ENCODE results near the gene STT3B. TPM values are rescaled to one million over a fixed set of nuclear protein-coding genes. Genes with fewer than 3 reads are reported as not detected.

STT3B gene
- total RNA-seq, 4 donors from 2014 or later: 78.1 to 130 (median 94.8) TPM

DNA sequence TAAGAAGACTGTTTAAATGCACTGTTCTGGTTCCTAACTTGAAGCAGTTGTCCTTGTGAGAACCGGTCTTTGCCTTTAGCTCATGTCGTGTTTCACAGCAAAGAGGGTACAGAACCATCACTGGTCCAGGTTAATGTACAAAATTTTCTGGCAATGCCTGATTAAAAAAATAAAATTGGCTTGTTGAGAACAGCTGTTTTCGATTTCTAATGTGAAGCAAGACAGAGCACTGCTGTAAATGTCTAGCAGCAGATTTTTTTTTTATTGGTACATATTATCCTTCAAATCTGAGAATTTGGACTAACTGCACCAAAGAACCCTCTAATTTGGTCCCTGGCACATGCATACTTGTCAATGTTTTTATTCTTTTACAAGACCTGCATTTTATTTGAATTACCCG lies 103.3 kb downstream of the STT3B start:
- no peak overlapping the region for H3K27ac ChIP-seq
- H3K9me3 ChIP-seq: no peaks in the 10 kb centered on the region
- no peaks in the 10 kb centered on the region for H3K27me3 ChIP-seq
- peaks cover 0 to 6% (median 0%) of the 10 kb centered on the region in 4 donors for H3K4me1 ChIP-seq
- no peak for TF ChIP-seq EP300 (IDR thresholded peaks at IDR 0.05)
- TF ChIP-seq POLR2A (IDR thresholded peaks at IDR 0.05): no peak
- TF ChIP-seq, protein P1, sequence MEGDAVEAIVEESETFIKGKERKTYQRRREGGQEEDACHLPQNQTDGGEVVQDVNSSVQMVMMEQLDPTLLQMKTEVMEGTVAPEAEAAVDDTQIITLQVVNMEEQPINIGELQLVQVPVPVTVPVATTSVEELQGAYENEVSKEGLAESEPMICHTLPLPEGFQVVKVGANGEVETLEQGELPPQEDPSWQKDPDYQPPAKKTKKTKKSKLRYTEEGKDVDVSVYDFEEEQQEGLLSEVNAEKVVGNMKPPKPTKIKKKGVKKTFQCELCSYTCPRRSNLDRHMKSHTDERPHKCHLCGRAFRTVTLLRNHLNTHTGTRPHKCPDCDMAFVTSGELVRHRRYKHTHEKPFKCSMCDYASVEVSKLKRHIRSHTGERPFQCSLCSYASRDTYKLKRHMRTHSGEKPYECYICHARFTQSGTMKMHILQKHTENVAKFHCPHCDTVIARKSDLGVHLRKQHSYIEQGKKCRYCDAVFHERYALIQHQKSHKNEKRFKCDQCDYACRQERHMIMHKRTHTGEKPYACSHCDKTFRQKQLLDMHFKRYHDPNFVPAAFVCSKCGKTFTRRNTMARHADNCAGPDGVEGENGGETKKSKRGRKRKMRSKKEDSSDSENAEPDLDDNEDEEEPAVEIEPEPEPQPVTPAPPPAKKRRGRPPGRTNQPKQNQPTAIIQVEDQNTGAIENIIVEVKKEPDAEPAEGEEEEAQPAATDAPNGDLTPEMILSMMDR (IDR thresholded peaks at IDR 0.05): no peak
- peaks cover 0 to 28% (median 0%) of the 10 kb centered on the region in 3 donors for H3K36me3 ChIP-seq
- no peak overlapping the region for H3K4me3 ChIP-seq
- DNase-seq (ENCODE audit: low spot score in 2 of 2): no peak
- 73 to 76% methylated on average over 4 of the region's 4 CpGs for WGBS, 2 donors

DNA sequence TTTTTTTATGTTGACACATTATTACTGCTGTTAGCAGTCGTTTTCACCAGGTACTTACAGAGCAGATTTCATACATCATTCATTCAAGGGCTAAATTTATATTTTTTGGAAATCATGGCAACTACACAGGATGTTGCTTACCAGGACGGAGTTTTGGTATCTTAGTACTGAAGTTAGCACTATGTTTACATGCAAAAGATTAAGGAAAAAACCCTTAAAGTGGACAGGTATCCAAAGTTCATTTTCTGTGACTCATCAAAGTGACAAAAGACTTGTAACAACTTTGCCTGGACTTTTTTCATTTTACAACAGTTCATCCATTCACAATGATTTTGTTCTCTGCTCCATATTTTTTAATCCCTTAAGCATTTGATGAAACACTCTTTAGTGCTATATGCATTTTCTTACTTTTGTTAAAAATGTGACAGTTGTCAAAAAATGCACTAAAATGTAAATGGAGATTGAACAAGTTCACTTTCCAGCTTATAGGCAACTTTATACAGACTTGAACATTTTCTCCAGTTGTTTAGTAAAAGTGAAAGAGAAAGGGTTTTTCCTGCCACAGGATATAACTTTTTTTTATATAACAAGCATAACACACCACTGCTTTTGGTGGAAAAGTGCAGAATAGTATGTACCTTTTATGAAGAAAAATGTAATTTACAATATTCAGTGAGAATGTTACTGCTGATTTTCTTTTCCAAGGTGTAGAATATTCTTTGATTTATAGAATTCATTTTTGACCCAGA lies 104.1 kb downstream of the STT3B start:
- H3K36me3 ChIP-seq: peaks cover 0 to 20% (median 0%) of the 10 kb centered on the region in 3 donors
- 66 to 69% methylated on average over 2 of the region's 2 CpGs for WGBS, 2 donors
- peaks cover 0 to 6% (median 0%) of the 10 kb centered on the region in 4 donors for H3K4me1 ChIP-seq
- H3K27ac ChIP-seq: no peak overlapping the region
- H3K9me3 ChIP-seq: no peaks in the 10 kb centered on the region
- no peak for DNase-seq (ENCODE audit: low spot score in 2 of 2)
- H3K27me3 ChIP-seq: no peaks in the 10 kb centered on the region
- TF ChIP-seq EP300 (IDR thresholded peaks at IDR 0.05) (no peak), POLR2A (IDR thresholded peaks at IDR 0.05) (no peak)
- TF ChIP-seq, protein P1 (IDR thresholded peaks at IDR 0.05): no peak
- H3K4me3 ChIP-seq: no peak overlapping the region

DNA sequence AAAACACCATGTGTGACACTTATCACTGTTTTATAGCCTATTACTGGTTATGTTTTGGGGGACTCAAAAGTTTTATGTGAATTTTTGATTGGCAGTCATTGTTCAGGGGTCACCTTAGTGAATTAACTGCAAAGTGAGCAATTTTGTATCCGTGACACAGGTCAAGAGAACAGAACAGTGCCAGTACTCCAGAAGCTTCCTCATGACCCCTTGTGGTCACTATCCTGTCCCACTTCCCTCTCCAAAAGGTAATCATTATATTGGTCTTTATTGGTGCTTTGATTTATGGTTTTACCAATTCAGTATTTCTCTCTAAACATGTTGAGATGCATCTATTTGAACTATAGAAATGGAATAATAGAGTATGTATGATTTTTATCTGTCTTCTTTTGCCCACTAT lies 107.1 kb downstream of the STT3B start:
- DNase-seq (ENCODE audit: low spot score in 2 of 2): no peak
- Histone ChIP-seq H3K27ac (no peak overlapping the region), H3K27me3 (no peaks in the 10 kb centered on the region), H3K4me3 (no peak overlapping the region), H3K36me3 (no peaks in the 10 kb centered on the region), H3K9me3 (no peaks in the 10 kb centered on the region), H3K4me1 (no peaks in the 10 kb centered on the region)
- 88 to 97% methylated on average over 1 of the region's 1 CpG for WGBS, 2 donors
- TF ChIP-seq, protein P1 (IDR thresholded peaks at IDR 0.05): no peak
- TF ChIP-seq EP300 (IDR thresholded peaks at IDR 0.05) (no peak), POLR2A (IDR thresholded peaks at IDR 0.05) (no peak)

DNA sequence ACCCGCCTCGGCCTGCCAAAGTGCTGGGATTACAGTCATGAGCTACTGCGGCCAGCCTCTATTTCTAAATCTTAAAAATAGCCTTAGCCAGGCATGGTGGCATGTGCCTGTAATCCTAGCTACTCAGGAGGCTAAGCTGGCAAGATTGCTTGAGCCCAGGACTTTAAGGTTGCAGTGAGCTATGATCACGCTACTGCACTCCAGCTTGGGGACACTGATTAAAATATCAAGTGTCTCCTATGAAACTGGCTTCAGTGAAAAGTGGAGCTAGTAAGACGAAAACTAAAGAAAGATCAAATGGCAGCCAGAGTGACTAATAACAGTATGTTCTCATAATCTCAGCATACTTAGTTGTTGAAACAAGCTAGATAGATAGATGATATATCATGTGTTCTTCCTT lies 112.5 kb downstream of the STT3B start:
- WGBS, 2 donors: 97 to 98% methylated on average over 5 of the region's 5 CpGs
- DNase-seq (ENCODE audit: low spot score in 2 of 2): no peak
- no peak overlapping the region for H3K4me3 ChIP-seq
- no peaks in the 10 kb centered on the region for H3K4me1 ChIP-seq
- peaks cover 0 to 28% (median 0%) of the 10 kb centered on the region in 3 donors for H3K36me3 ChIP-seq
- no peak for TF ChIP-seq POLR2A (IDR thresholded peaks at IDR 0.05)
- TF ChIP-seq, protein P1 (IDR thresholded peaks at IDR 0.05): no peak
- no peak for TF ChIP-seq EP300 (IDR thresholded peaks at IDR 0.05)
- peaks cover 0 to 21% (median 4%) of the 10 kb centered on the region in 4 donors for H3K9me3 ChIP-seq
- H3K27me3 ChIP-seq: no peaks in the 10 kb centered on the region
- no peak overlapping the region for H3K27ac ChIP-seq

DNA sequence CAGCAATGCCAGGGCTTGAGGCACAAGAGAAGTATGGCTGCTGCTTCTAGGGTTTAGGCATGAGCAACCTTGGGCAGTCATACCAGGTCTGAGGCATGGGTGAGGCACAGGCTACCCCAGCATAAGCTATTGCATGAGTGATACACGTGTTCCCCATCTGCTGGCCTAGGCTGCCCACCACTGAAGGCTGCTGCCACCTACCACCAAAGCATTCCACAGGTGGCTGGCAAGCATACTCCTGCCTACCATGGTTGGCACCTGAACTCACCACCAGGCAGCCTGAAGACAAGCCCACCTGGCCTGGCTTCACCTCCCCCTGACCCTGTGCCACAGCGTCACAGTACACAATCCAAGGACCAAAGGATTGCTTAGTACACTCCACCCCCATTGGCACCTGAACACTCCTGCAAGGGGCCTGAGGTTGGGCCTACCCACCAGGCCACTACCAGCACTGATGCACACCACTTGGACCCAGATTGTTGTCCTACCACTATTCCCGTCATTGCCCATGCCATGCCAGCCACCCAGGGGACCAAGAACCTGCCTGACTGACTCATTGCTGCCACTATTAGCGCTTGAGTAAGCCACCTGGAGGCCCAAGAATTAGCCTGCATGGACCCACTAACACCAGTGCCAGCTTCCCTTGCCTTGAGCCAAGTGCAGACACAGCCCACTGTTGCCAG lies 115.7 kb downstream of the STT3B start:
- H3K4me3 ChIP-seq: no peak overlapping the region
- no peaks in the 10 kb centered on the region for H3K4me1 ChIP-seq
- TF ChIP-seq POLR2A (IDR thresholded peaks at IDR 0.05) (no peak), EP300 (IDR thresholded peaks at IDR 0.05) (no peak)
- TF ChIP-seq, protein P1 (IDR thresholded peaks at IDR 0.05): no peak
- no peaks in the 10 kb centered on the region for H3K27me3 ChIP-seq
- H3K27ac ChIP-seq: no peak overlapping the region
- WGBS, 2 donors: 93 to 98% methylated on average over 3 to 4 of the region's 4 CpGs
- H3K9me3 ChIP-seq: peaks cover 0 to 53% (median 14%) of the 10 kb centered on the region in 4 donors
- DNase-seq (ENCODE audit: low spot score in 2 of 2): no peak
- H3K36me3 ChIP-seq: peaks cover 0 to 35% (median 0%) of the 10 kb centered on the region in 3 donors
